Measurements from ENCODE around the gene C1QTNF6. TPM values are rescaled to one million over a fixed set of nuclear protein-coding genes. Genes with fewer than 3 reads are reported as not detected.
A peak's percentile ranks its signal among the peaks of the same experiment; 100 is the strongest.

The C1QTNF6 gene
- total RNA-seq, 1 experiment from 2014 or later, result 85.9 TPM

GRCh38 chr22:37229805-37230672 is 42.0 kb upstream of the C1QTNF6 start:
- CTCF ChIA-PET, result interaction anchor here (0.7 to 1.4 kb wide), 5 partner anchors 13 to 455 kb away, joined by 3 to 8 read pairs (median 3); no protein-coding TSS in a partner anchor
- Histone ChIP-seq H4K20me1 (ENCODE audit: insufficient read depth) (0 out of 2 replicates have a peak, but pooled peaks cover 4% of the 10 kb centered on the region), H3K79me2 (ENCODE audit: low read depth) (no peaks in the 10 kb centered on the region), H3K4me3 (no peak overlapping the region), H3K36me3 (ENCODE audit: low read depth) (no peaks in the 10 kb centered on the region), H3K4me2 (peak overlapping the region; percentile 64), H2AFZ (no peak overlapping the region), H3K4me1 (replicated peaks; ENCODE audit: insufficient read depth) (peaks cover 33% of the 10 kb centered on the region), H3K9me2 (ENCODE audit: insufficient read depth) (no peaks in the 10 kb centered on the region), H3K27me3 (ENCODE audit: insufficient read depth, low read depth) (no peaks in the 10 kb centered on the region), H3F3A (ENCODE audit: insufficient read depth, low read depth) (peaks cover 46% of the 10 kb centered on the region), H3K9me3 (ENCODE audit: insufficient read depth, low read depth) (no peaks in the 10 kb centered on the region), H3K27ac (peak overlapping the region; percentile 83)
- intact Hi-C loops (cut with micrococcal nuclease; ENCODE audit: unreplicated experiment), result loop anchor here (2.0 kb wide), 1 partner anchor 25 kb away; no protein-coding TSS in a partner anchor
- TF ChIP-seq EZH2 (IDR thresholded peaks at IDR 0.05; ENCODE audit: low read depth) (no peak), CTCF (conservative IDR thresholded peaks at IDR 0.05) (no peak)
- no TSS peak for BruUV-seq (replicated peaks)
- DNase-seq, result peak; percentile 67 to 75
- POLR2A ChIA-PET (ENCODE audit: unreplicated experiment), result no interaction called here

- no peak overlapping the region for H3K4me3 ChIP-seq
- ChIA-PET POLR2A (ENCODE audit: unreplicated experiment) (interaction anchor here (0.5 to 0.6 kb wide), 2 partner anchors 30 to 183 kb away, joined by 5 to 6 read pairs; no protein-coding TSS in a partner anchor), CTCF (interaction anchor here (0.7 to 1.4 kb wide), 5 partner anchors 14 to 454 kb away, joined by 3 to 8 read pairs (median 3); no protein-coding TSS in a partner anchor)
- no peaks in the 10 kb centered on the region for H3K27me3 ChIP-seq (ENCODE audit: insufficient read depth, low read depth)
- no peaks in the 10 kb centered on the region for H3K9me2 ChIP-seq (ENCODE audit: insufficient read depth)
- H3K4me1 ChIP-seq (replicated peaks; ENCODE audit: insufficient read depth), result peaks cover 33% of the 10 kb centered on the region
- no peaks in the 10 kb centered on the region for H4K20me1 ChIP-seq (ENCODE audit: insufficient read depth)
- no peaks in the 10 kb centered on the region for H3K9me3 ChIP-seq (ENCODE audit: insufficient read depth, low read depth)
- H3K4me2 ChIP-seq, result peak overlapping the region; percentile 64
- TF ChIP-seq CTCF (conservative IDR thresholded peaks at IDR 0.05), result no peak
- TF ChIP-seq EZH2 (IDR thresholded peaks at IDR 0.05; ENCODE audit: low read depth), result no peak
- intact Hi-C loops (cut with micrococcal nuclease; ENCODE audit: unreplicated experiment), result no loop called here
- TSS peak; percentile 36 for BruUV-seq (replicated peaks)
- peak overlapping the region; percentile 83 for H3K27ac ChIP-seq
- no peaks in the 10 kb centered on the region for H3K79me2 ChIP-seq (ENCODE audit: low read depth)
- no peaks in the 10 kb centered on the region for H3K36me3 ChIP-seq (ENCODE audit: low read depth)
- peaks cover 46% of the 10 kb centered on the region for H3F3A ChIP-seq (ENCODE audit: insufficient read depth, low read depth)
- H2AFZ ChIP-seq, result no peak overlapping the region
- DNase-seq, result peak; percentile 66 to 73
These were observed 41.2 kb upstream of the C1QTNF6 start for GRCh38 chr22:37229012-37229804.

Measured in PC-9 (cell line).